Activated naive CD8-positive, alpha-beta T cell treated with anti-CD3 and anti-CD28 coated beads, Interleukin-2, amount 50 U/mL, for 24 hours (primary cell): ENCODE results near the gene KLHL4.
"Not testable (repeated sequence)": the region's sequence is repeated elsewhere in the genome, so short reads cannot be mapped to it uniquely, and the experiment has no call there.

Experiments
- ATAC-seq: fragments of 150-1000 bp; cut with Tn5 transposase; one replicate; pipeline ENCODE4 v1.10.0; 2021
- DNase-seq: peaks from one replicate; pipeline ENCODE4 v3.0.0; 2021
- H3K27ac Mint-ChIP-seq: one replicate; pipeline ENCODE4 v1.8.0; 2021; ENCODE audit warnings: mild to moderate bottlenecking, mixed read lengths
- H3K27me3 Mint-ChIP-seq: one replicate; pipeline ENCODE4 v1.8.0; 2021; ENCODE audit warnings: mixed read lengths
- H3K36me3 Mint-ChIP-seq: one replicate; pipeline ENCODE4 v1.8.0; 2021; ENCODE audit warnings: low read depth, mixed read lengths
- H3K4me1 Mint-ChIP-seq: one replicate; pipeline ENCODE4 v1.8.0; 2021; ENCODE audit warnings: mixed read lengths
- H3K4me3 Mint-ChIP-seq: one replicate; pipeline ENCODE4 v1.8.0; 2021; ENCODE audit warnings: mild to moderate bottlenecking, moderate library complexity, mixed read lengths
- H3K9me3 Mint-ChIP-seq: one replicate; pipeline ENCODE4 v1.8.0; 2021; ENCODE audit warnings: mixed read lengths

KLHL4 gene

DNA sequence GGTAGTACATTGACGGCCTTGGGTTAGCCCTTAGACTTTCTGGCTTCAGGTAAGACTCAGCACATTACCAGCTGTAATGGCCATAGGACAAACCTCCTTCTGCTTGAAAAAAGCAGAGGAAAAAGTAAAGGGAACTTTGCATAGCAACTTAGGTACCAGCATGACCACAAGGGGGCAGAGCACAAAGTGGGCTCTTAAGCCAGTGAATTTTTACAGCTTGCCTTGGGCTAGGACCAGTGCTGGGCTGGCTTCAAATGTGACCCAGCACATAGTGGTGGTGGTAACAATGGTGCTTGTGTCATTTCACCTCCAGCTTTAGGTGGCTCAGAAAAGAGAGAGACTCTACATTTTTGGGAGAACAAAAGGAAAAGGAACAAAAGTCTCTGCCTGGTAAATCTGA lies 66.1 kb downstream of the KLHL4 start:
- no peaks in the 10 kb centered on the region for H3K4me1 Mint-ChIP-seq
- H3K27ac Mint-ChIP-seq = no peak overlapping the region
- no peaks in the 10 kb centered on the region for H3K36me3 Mint-ChIP-seq
- H3K9me3 Mint-ChIP-seq = no peaks in the 10 kb centered on the region
- H3K27me3 Mint-ChIP-seq = no peaks in the 10 kb centered on the region
- ATAC-seq = no peak
- no peak for DNase-seq
- H3K4me3 Mint-ChIP-seq = no peak overlapping the region

DNA sequence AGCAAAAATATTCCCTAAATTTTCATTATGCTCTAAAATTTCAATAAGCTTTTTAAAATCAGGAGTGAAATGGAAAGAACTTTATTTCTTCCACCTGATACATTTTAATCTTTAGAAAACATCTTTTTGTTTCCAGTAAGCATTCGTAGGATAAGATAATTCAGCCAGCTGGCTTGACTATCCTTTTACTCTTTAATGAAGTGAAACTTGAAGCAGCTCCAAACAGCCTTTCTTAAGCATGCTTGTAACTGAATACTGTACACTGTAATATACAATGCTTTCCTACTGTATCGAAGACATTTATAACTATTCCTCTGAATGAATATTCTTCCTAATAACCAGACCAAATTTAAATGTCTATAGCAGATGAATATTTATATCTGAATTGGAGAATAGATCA lies 98.8 kb downstream of the KLHL4 start:
- Mint-ChIP-seq H3K27ac (no peak overlapping the region), H3K4me3 (no peak overlapping the region), H3K9me3 (no peaks in the 10 kb centered on the region), H3K4me1 (no peaks in the 10 kb centered on the region), H3K36me3 (no peaks in the 10 kb centered on the region), H3K27me3 (no peaks in the 10 kb centered on the region)
- ATAC-seq = no peak
- DNase-seq = no peak

DNA sequence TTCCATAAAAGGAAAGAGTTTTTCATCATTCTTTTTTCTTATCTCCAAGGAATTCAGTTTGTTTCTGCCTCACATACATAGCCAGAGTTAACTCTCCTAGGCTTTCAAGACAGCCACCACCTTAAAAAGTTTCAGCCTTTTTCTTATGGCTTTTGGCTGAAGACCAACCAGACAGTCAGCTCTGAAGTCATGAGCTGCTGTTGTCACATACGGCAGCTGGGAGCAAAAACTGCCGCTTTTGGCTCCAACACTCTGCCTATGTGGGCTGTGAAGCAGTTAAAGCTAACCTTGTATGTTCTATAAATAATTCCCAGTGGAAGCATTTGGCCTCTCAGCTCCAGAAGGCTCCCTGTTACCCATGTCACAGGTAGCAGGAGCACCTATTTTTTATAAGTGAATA lies 104.1 kb downstream of the KLHL4 start:
- Mint-ChIP-seq H3K27ac (no peak overlapping the region), H3K36me3 (no peaks in the 10 kb centered on the region), H3K27me3 (no peaks in the 10 kb centered on the region), H3K9me3 (no peaks in the 10 kb centered on the region), H3K4me3 (no peak overlapping the region), H3K4me1 (no peaks in the 10 kb centered on the region)
- ATAC-seq = no peak
- DNase-seq = no peak

DNA sequence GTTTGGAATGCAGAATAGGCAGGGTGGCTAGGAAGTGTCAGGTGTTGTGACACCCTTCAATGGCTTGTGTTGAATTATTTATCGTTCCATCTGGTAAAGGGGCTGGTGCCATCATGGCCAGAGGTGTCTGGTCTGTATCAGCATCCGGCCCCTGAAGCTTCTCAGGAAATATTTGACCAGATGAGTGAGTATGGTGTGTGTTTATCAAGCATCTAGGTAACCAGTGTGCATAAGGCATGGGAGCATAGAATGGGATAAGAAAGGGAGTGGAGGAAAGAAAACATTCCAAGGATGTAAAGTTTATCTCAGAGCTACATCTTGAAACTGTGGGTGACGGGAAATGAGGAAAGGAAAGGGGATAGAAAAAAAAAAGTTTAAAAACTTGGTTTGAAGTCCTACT lies 109.4 kb downstream of the KLHL4 start:
- no peaks in the 10 kb centered on the region for H3K4me1 Mint-ChIP-seq
- no peaks in the 10 kb centered on the region for H3K27me3 Mint-ChIP-seq
- no peak overlapping the region for H3K27ac Mint-ChIP-seq
- no peak for ATAC-seq
- H3K4me3 Mint-ChIP-seq = no peak overlapping the region
- H3K9me3 Mint-ChIP-seq = no peaks in the 10 kb centered on the region
- H3K36me3 Mint-ChIP-seq = no peaks in the 10 kb centered on the region
- no peak for DNase-seq

DNA sequence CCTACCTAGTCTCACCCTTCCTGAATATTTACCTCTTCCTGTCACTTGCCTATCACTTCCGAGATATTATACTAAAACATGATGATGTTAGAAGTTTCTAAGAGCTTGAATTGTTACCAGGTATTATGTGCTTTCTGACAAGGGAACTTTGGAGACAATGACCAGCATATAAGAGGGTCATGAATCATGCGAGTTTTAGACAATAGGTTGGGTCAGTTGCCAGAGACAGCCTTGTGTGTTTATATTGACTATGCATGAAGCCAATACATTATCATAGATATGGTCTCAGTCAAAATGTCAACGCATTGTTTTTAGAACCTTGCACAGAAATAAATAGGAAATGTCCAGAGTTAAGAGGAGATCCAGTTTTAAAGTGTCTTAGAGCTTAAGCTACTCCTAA lies 116.8 kb downstream of the KLHL4 start:
- ATAC-seq = no peak
- Mint-ChIP-seq H3K36me3 (no peaks in the 10 kb centered on the region), H3K27ac (no peak overlapping the region), H3K4me3 (no peak overlapping the region), H3K27me3 (no peaks in the 10 kb centered on the region), H3K9me3 (no peaks in the 10 kb centered on the region), H3K4me1 (no peaks in the 10 kb centered on the region)
- no peak for DNase-seq

- DNase-seq (no peak), ATAC-seq (no peak)
- no peaks in the 10 kb centered on the region for H3K9me3 Mint-ChIP-seq
- no peaks in the 10 kb centered on the region for H3K27me3 Mint-ChIP-seq
- no peaks in the 10 kb centered on the region for H3K36me3 Mint-ChIP-seq
- H3K4me1 Mint-ChIP-seq = no peaks in the 10 kb centered on the region
- H3K4me3 Mint-ChIP-seq = no peak overlapping the region
- no peak overlapping the region for H3K27ac Mint-ChIP-seq
Measured at GRCh38 chrX:87636533-87636932, 118.9 kb downstream of the KLHL4 start.

- ATAC-seq, H3K36me3 Mint-ChIP-seq, DNase-seq, H3K4me3 Mint-ChIP-seq, H3K9me3 Mint-ChIP-seq, H3K27me3 Mint-ChIP-seq, H3K4me1 Mint-ChIP-seq, H3K27ac Mint-ChIP-seq: not testable (repeated sequence)
Measured at GRCh38 chrX:87641439-87641838, 123.8 kb downstream of the KLHL4 start.

DNA sequence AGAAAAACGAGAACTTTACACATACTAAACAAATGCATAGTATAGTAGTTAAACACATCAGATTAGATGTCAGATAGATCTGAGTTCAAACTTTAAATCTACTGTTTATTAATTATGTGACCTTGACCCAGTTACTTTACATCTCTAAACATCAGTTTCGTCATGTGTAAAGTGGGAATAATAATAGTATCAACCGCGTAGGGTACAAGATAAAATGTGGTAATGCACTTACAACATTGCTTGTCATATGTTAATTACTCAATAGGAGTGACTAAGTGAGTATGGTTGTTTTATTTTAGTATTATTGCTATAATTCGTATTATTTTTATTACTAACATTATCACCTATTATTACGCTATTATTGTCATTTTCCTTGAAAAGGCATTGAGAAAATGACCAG lies 144.2 kb downstream of the KLHL4 start:
- Mint-ChIP-seq H3K9me3 (no peaks in the 10 kb centered on the region), H3K4me1 (no peaks in the 10 kb centered on the region), H3K4me3 (no peak overlapping the region), H3K36me3 (no peaks in the 10 kb centered on the region), H3K27me3 (no peaks in the 10 kb centered on the region), H3K27ac (no peak overlapping the region)
- ATAC-seq (no peak), DNase-seq (no peak)

DNA sequence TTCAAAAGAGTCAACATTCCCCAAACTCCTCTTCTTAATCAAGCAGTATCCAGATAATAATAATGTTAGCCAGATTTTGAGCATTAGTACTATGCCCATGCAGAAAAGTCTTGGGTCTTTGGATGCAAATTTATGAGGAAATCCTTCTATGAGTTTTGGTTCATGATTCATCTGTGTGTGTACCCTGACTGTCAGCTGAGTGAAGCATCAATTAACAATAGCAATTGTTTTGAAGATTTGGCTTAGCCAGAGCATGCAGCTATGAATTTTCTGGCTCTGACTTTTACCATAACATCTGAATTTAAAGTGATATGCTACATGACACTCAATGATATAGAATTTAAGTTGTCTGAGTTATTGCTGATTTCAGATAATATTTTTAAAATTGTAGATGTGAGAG lies 145.8 kb downstream of the KLHL4 start:
- H3K4me3 Mint-ChIP-seq = no peak overlapping the region
- no peak for ATAC-seq
- no peak overlapping the region for H3K27ac Mint-ChIP-seq
- DNase-seq = no peak
- no peaks in the 10 kb centered on the region for H3K27me3 Mint-ChIP-seq
- no peaks in the 10 kb centered on the region for H3K36me3 Mint-ChIP-seq
- H3K4me1 Mint-ChIP-seq = no peaks in the 10 kb centered on the region
- H3K9me3 Mint-ChIP-seq = no peaks in the 10 kb centered on the region

DNA sequence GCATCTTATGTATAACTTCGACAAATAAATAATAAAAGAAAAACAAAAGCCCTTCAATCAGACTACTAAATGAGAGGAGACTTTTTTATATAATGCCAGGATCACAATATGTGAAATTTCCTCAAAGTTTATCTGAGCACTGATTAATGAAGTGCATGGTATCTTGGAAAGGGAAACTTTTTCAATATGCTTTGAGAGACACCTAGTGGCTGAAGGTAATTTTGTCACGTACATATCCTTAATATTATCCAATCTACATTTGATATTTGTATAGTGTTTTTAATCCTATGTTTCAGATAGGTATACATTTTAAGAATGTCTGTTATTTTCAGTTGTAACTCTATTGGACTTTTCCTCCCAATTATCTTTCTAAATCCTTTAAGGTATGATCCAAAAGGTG lies 146.8 kb downstream of the KLHL4 start:
- Mint-ChIP-seq H3K4me1 (no peaks in the 10 kb centered on the region), H3K9me3 (no peaks in the 10 kb centered on the region), H3K4me3 (no peak overlapping the region), H3K36me3 (no peaks in the 10 kb centered on the region), H3K27ac (no peak overlapping the region), H3K27me3 (no peaks in the 10 kb centered on the region)
- ATAC-seq (no peak), DNase-seq (no peak)

- Mint-ChIP-seq H3K4me3 (no peak overlapping the region), H3K27me3 (no peaks in the 10 kb centered on the region), H3K4me1 (no peaks in the 10 kb centered on the region), H3K9me3 (no peaks in the 10 kb centered on the region), H3K36me3 (no peaks in the 10 kb centered on the region), H3K27ac (no peak overlapping the region)
- no peak for DNase-seq
- ATAC-seq = no peak
Measured at GRCh38 chrX:87679849-87680248, 162.2 kb downstream of the KLHL4 start.

DNA sequence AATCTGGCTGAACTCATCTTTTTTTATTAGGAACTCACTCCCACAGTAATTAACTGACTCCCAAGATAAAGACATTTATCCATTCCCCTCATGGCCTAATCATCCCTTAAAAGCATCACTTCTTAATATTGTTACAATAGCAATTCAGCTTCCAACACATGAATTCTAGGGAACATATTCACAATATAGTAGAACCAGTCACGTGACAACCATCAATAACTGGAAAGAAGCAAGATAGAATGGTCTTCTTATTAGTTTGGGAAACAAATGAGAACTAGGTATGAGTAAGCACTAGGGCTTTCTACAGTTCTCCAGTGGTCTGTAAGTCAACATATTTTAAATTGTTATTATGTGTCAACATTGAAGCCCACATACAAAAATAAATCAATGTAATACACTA lies 170.1 kb downstream of the KLHL4 start:
- ATAC-seq = no peak
- no peaks in the 10 kb centered on the region for H3K27me3 Mint-ChIP-seq
- H3K4me3 Mint-ChIP-seq = no peak overlapping the region
- no peak overlapping the region for H3K27ac Mint-ChIP-seq
- H3K36me3 Mint-ChIP-seq = no peaks in the 10 kb centered on the region
- H3K9me3 Mint-ChIP-seq = no peaks in the 10 kb centered on the region
- no peaks in the 10 kb centered on the region for H3K4me1 Mint-ChIP-seq
- DNase-seq = no peak

GRCh38 chrX:87688113-87688748 lies 170.6 kb downstream of the KLHL4 start:
- H3K9me3 Mint-ChIP-seq, H3K27ac Mint-ChIP-seq, H3K4me1 Mint-ChIP-seq, ATAC-seq, DNase-seq, H3K27me3 Mint-ChIP-seq, H3K4me3 Mint-ChIP-seq, H3K36me3 Mint-ChIP-seq: not testable (repeated sequence)

GRCh38 chrX:87689218-87689617 lies 171.6 kb downstream of the KLHL4 start:
- not testable (repeated sequence) for H3K36me3 Mint-ChIP-seq

DNA sequence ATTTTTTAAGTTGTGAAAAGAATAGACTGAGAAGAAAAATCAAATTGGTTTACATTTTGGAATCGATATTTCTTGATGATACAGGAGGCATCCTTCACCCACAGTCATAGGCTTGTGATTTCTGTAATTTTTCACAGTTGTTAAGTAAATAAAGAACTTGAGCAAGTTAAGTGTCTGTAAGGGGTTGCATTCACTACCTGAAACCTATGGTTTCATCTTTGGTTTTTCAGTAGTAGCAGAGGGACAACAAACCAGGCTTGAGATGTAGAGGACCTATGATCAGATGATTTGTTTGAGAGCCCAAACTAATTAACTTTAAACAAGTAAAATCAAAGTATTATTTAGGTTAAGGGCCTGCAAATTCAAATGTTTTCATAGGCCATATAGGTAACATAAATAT lies 175.6 kb downstream of the KLHL4 start:
- DNase-seq = no peak
- no peak for ATAC-seq
- Mint-ChIP-seq H3K9me3 (no peaks in the 10 kb centered on the region), H3K36me3 (no peaks in the 10 kb centered on the region), H3K4me1 (no peaks in the 10 kb centered on the region), H3K27me3 (no peaks in the 10 kb centered on the region), H3K27ac (no peak overlapping the region), H3K4me3 (no peak overlapping the region)

More at GRCh38 chrX:87689218-87689617, 171.6 kb downstream of the KLHL4 start:
- ATAC-seq, DNase-seq, H3K27me3 Mint-ChIP-seq, H3K4me1 Mint-ChIP-seq, H3K9me3 Mint-ChIP-seq, H3K4me3 Mint-ChIP-seq, H3K27ac Mint-ChIP-seq: not testable (repeated sequence)

DNA sequence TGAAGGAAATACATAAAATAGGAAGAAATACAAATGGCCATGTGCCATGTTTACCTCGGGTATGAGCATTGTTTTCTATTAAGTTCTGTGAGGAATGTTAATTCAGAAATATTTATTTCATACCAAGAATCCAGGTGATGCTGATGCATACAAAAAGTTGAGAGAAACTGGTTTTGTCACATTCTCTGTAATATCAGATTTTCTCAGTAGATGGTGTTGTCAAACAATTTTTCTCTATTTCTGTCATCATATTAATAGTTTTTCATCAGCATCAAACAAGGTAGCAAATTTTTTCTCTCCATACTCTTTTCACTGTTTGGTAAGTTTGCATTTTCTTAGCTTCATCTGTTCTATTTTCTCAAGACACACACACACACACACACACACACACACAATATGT lies 179.8 kb downstream of the KLHL4 start:
- H3K4me1 Mint-ChIP-seq = no peaks in the 10 kb centered on the region

More for the DNA sequence above, 179.8 kb downstream of the KLHL4 start:
- Mint-ChIP-seq H3K4me3 (no peak overlapping the region), H3K9me3 (no peaks in the 10 kb centered on the region), H3K36me3 (no peaks in the 10 kb centered on the region), H3K27me3 (no peaks in the 10 kb centered on the region), H3K27ac (no peak overlapping the region)
- ATAC-seq (no peak), DNase-seq (no peak)
